HepG2 (cell line): ENCODE measurements around the gene ARL2. TPM values are rescaled to one million over a fixed set of nuclear protein-coding genes. Genes with fewer than 3 reads are reported as not detected.

Source experiments
- BRD4 ChIP-seq: sonication (generic); formaldehyde crosslinking; IDR thresholded peaks from 2 replicates; pipeline ENCODE4 v1.4.0; 2020; ENCODE audit warnings: missing genetic modification reagents
- KDM6A ChIP-seq: IDR thresholded peaks from 2 replicates; pipeline ENCODE4 v1.6.1; 2016; ENCODE audit warnings: low read depth
- NCOR1 ChIP-seq: fragments of 200-600 bp; sonication (generic); IDR thresholded peaks from 2 replicates; pipeline ENCODE4 v1.7.0; 2017; ENCODE audit warnings: antibody characterized with exemption, low read length, borderline replicate concordance
- NFKB2 ChIP-seq: sonication (generic); formaldehyde crosslinking; IDR thresholded peaks from 2 replicates; pipeline ENCODE4 v1.4.0; 2020; ENCODE audit warnings: missing genetic modification reagents, borderline replicate concordance
- RBM22 ChIP-seq: fragments of 200-400 bp; formaldehyde crosslinking; optimal IDR thresholded peaks from 2 replicates; pipeline ENCODE3; 2017; ENCODE audit warnings: mild to moderate bottlenecking, low read length, moderate library complexity
- ZBTB33 ChIP-seq: sonication (generic); formaldehyde crosslinking; IDR thresholded peaks from 2 replicates; pipeline ENCODE4 v1.4.0; 2020; ENCODE audit warnings: missing genetic modification reagents
- ZNF501 ChIP-seq: sonication (generic); formaldehyde crosslinking; IDR thresholded peaks from 2 replicates; pipeline ENCODE4 v1.5.1; 2020; ENCODE audit warnings: mild to moderate bottlenecking, moderate library complexity, missing genetic modification reagents
- ZNF503 ChIP-seq: sonication (generic); formaldehyde crosslinking; IDR thresholded peaks from 2 replicates; pipeline ENCODE4 v1.4.0; 2020; ENCODE audit warnings: missing genetic modification reagents
- ZNF546 ChIP-seq: sonication (generic); formaldehyde crosslinking; conservative IDR thresholded peaks from 2 replicates; pipeline ENCODE4 v1.8.1; 2023; ENCODE audit warnings: mild to moderate bottlenecking, missing genetic modification reagents
- ZNF639 ChIP-seq: conservative IDR thresholded peaks from 2 replicates; pipeline ENCODE4 v1.6.1; 2018; ENCODE audit warnings: missing genetic modification reagents
- ZNF782 ChIP-seq: sonication (generic); formaldehyde crosslinking; IDR thresholded peaks from 2 replicates; pipeline ENCODE4 v1.4.0; 2020; ENCODE audit warnings: missing genetic modification reagents, mild to moderate bottlenecking, borderline replicate concordance
- polyA plus RNA-seq, 8 experiments: library from polyadenylated mRNA; depleted of rRNA in 3 of 8; stranded (reverse) in 7 of 8; unstranded in 1 of 8; fragments of >200 nt; fragmentation: Illumina TruSeq in 4 of 8; extraction: Trizol in 4 of 8; gene quantifications; 2 replicates each; pipeline versions ENCODE4 v1.2.1 to v1.2.3, GENCODE V29; 2011 to 2016; ENCODE audit warnings: low read depth in 4 of 8, missing spikeins in 1 of 8, mixed read lengths in 1 of 8; ENCODE audit not compliant: insufficient read depth in 1 of 8
- total RNA-seq, 5 experiments: library from RNA; depleted of rRNA; stranded (reverse); fragments of >200 nt; fragmentation: Illumina TruSeq; extraction: Trizol; gene quantifications; 2 replicates each; pipeline ENCODE4 v1.2.3, GENCODE V29; 2016; ENCODE audit warnings: low read depth in 1 of 5
- TF ChIP-seq, protein P1 (sequence below): sonication (generic); formaldehyde crosslinking; IDR thresholded peaks from 2 replicates; pipeline ENCODE4 v1.8.0; 2022; ENCODE audit warnings: missing genetic modification reagents, mild to moderate bottlenecking, borderline replicate concordance
- TF ChIP-seq, protein P2 (sequence below): sonication (generic); formaldehyde crosslinking; IDR thresholded peaks from 2 replicates; pipeline ENCODE4 v1.4.0; 2020; ENCODE audit warnings: mild to moderate bottlenecking, missing genetic modification reagents

ARL2 gene
- total and polyA plus RNA-seq, 2 of the 13 experiments (the other 11 are each of a cell fraction or from before 2014, with no cell fraction given), result 82.9 to 84.4 TPM

DNA sequence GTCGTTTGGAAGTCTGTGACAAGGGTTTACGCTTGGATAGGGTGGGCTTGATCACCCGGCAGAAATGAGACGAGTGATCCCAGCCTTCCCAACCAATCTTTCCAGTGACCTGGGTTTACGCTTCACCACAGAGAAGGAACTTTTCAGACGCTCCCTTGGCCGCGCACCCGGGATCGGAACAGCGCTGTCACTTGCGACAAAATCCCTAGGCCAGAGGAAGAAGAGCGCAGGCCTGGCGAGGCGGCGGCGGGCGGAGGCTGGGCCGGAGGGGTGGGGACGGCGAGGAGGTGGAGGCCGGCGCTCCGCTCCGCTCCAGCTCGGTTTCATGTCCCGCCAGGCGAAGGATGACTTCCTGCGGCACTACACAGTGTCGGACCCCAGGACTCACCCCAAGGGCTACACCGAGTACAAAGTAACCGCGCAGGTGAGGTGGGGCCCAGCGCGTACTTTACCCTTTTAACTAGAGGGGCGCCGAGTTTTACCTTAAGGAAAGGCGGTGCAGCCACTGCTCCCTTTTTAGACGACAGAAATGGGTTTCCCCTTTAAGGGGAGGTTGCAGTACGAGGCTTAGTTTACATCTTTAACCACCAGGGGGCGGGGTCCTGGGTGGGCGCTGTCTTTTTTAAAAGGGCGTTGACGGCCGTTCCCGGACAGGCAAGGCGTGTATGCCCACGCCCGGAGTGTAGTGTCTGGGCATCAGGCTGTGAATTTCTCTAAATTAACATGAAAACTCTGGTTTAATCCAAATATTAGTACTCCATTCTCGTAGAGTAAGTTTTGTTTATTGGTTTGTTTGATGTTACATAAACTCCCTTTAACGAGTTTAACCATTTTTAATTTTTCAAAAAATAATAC lies 13.5 kb downstream of the ARL2 start, which contains the start of gene SNX15 (continued):
- TF ChIP-seq ZNF501 (CRISPR knock-in tag) (peak; percentile 96), ZNF503 (CRISPR knock-in tag) (0 out of 2 replicates have a peak, but pooled peaks have one; percentile 42), ZNF546 (CRISPR knock-in tag) (no peak), BRD4 (CRISPR knock-in tag) (0 out of 2 replicates have a peak, but pooled peaks have one; percentile 22), KDM6A (CRISPR knock-in tag) (no peak), RBM22 (no peak), ZNF639 (peak; percentile 62; the same call in 1 of the 2 replicates), NCOR1 (peak; percentile 46; the same call in 1 of the 2 replicates), NFKB2 (CRISPR knock-in tag) (peak; percentile 88; the same call in 1 of the 2 replicates), ZBTB33 (CRISPR knock-in tag) (peak; percentile 41; the same call in 1 of the 2 replicates), ZNF782 (no peak)
- TF ChIP-seq, protein P1, sequence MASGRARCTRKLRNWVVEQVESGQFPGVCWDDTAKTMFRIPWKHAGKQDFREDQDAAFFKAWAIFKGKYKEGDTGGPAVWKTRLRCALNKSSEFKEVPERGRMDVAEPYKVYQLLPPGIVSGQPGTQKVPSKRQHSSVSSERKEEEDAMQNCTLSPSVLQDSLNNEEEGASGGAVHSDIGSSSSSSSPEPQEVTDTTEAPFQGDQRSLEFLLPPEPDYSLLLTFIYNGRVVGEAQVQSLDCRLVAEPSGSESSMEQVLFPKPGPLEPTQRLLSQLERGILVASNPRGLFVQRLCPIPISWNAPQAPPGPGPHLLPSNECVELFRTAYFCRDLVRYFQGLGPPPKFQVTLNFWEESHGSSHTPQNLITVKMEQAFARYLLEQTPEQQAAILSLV (CRISPR knock-in tag), result peak; percentile 91; the same call in 1 of the 2 replicates
- TF ChIP-seq, protein P2, sequence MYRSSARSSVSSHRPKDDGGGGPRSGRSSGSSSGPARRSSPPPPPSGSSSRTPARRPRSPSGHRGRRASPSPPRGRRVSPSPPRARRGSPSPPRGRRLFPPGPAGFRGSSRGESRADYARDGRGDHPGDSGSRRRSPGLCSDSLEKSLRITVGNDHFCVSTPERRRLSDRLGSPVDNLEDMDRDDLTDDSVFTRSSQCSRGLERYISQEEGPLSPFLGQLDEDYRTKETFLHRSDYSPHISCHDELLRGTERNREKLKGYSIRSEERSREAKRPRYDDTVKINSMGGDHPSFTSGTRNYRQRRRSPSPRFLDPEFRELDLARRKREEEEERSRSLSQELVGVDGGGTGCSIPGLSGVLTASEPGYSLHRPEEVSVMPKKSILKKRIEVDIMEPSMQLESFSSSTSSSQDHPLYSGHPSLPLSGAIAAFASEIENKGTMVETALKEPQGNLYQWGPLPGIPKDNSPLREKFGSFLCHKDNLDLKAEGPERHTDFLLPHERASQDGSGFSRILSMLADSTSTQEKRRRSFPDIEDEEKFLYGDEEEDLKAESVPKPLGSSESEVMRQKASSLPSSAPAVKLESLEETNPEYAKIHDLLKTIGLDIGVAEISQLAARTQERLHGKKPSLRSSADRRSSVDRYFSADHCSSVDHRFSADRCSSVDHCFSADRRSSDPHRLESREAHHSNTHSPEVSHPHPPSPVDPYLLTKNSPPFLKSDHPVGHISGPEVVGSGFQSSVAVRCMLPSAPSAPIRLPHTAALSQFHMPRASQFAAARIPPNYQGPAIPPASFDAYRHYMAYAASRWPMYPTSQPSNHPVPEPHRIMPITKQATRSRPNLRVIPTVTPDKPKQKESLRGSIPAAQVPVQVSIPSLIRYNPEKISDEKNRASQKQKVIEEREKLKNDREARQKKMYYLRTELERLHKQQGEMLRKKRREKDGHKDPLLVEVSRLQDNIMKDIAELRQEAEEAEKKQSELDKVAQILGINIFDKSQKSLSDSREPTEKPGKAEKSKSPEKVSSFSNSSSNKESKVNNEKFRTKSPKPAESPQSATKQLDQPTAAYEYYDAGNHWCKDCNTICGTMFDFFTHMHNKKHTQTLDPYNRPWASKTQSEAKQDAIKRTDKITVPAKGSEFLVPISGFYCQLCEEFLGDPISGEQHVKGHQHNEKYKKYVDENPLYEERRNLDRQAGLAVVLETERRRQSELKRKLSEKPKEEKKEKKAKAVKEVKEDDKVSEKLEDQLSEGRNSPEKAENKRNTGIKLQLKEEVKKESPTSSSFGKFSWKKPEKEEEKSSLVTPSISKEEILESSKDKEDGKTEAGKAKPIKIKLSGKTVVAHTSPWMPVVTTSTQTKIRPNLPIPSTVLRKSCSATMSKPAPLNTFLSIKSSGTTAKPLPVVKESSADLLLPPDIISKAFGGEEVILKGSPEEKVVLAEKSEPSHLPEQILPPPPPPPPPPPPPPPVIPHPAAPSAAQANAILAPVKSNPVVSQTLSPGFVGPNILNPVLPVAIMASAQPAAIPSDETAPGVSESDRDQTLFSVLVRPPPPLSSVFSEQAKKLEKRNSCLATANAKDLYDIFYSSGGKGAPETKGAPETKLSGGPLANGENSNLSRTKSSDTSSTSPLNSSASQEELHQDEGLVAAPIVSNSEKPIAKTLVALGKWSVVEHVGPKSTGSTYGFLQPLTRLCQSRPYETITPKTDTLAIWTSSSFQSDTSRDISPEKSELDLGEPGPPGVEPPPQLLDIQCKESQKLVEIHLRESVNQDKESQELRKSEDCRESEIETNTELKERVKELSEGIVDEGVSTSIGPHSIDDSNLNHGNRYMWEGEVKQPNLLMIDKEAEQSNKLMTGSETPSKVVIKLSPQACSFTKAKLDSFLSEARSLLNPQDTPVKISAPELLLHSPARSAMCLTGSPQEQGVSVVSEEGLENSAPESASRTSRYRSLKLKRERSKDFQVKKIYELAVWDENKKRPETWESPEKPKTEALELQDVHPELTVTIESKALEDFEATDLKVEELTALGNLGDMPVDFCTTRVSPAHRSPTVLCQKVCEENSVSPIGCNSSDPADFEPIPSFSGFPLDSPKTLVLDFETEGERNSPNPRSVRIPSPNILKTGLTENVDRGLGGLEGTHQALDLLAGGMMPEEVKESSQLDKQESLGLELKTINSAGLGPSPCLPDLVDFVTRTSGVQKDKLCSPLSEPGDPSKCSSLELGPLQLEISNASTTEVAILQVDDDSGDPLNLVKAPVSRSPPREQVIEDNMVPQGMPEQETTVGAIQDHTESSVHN (CRISPR knock-in tag), result no peak
